ENCODE measurements around the gene NOC4L. TPM values are rescaled to one million over a fixed set of nuclear protein-coding genes. Genes with fewer than 3 reads are reported as not detected.
A peak's percentile ranks its signal among the peaks of the same experiment; 100 is the strongest.
"Not testable (repeated sequence)": the region's sequence is repeated elsewhere in the genome, so short reads cannot be mapped to it uniquely, and the experiment has no call there.

NOC4L gene
- total RNA-seq, 1 donor from 2014 or later: 10.0 TPM

GRCh38 chr12:132147423-132148367, 3.4 kb downstream of the NOC4L start:
- Histone ChIP-seq H3K36me3 (ENCODE audit: control insufficient read depth, insufficient read depth, low read length) (peaks cover 10% of the 10 kb centered on the region), H3K4me3 (ENCODE audit: low read depth, low read length) (no peak overlapping the region), H3K27me3 (ENCODE audit: control insufficient read depth, insufficient read depth, low read length) (no peaks in the 10 kb centered on the region)
- DNase-seq (ENCODE audit: low read depth) (no peak), FAIRE-seq (peak; percentile 7)
- no peak for TF ChIP-seq CTCF (IDR thresholded peaks at IDR 0.05; ENCODE audit: insufficient read depth, low read length, severe bottlenecking)

GRCh38 chr12:132148368-132149045, 4.2 kb downstream of the NOC4L start:
- no peaks in the 10 kb centered on the region for H3K27me3 ChIP-seq (ENCODE audit: control insufficient read depth, insufficient read depth, low read length)
- peaks cover 10% of the 10 kb centered on the region for H3K36me3 ChIP-seq (ENCODE audit: control insufficient read depth, insufficient read depth, low read length)
- DNase-seq (ENCODE audit: low read depth): no peak
- H3K4me3 ChIP-seq (ENCODE audit: low read depth, low read length): no peak overlapping the region
- no peak for TF ChIP-seq CTCF (IDR thresholded peaks at IDR 0.05; ENCODE audit: insufficient read depth, low read length, severe bottlenecking)
- no peak for FAIRE-seq

DNA sequence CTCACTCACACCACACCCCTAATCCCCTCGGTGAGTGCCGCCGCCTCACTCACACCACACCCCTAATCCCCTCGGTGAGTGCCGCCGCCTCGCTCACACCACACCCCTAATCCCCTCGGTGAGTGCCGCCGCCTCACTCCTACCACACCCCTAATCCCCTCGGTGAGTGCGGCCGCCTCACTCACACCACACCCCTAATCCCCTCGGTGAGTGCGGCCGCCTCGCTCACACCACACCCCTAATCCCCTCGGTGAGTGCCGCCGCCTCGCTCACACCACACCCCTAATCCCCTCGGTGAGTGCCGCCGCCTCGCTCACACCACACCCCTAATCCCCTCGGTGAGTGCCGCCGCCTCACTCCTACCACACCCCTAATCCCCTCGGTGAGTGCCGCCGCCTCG, 5.3 kb downstream of the NOC4L start:
- not testable (repeated sequence) for H3K27me3 ChIP-seq (ENCODE audit: control insufficient read depth, insufficient read depth, low read length); FAIRE-seq; H3K4me3 ChIP-seq (ENCODE audit: low read depth, low read length); DNase-seq (ENCODE audit: low read depth)
- peaks cover 10% of the 10 kb centered on the region for H3K36me3 ChIP-seq (ENCODE audit: control insufficient read depth, insufficient read depth, low read length)

GRCh38 chr12:132150780-132151144, 6.5 kb downstream of the NOC4L start:
- DNase-seq (ENCODE audit: low read depth) (no peak), FAIRE-seq (no peak)
- Histone ChIP-seq H3K27me3 (ENCODE audit: control insufficient read depth, insufficient read depth, low read length) (no peaks in the 10 kb centered on the region), H3K36me3 (ENCODE audit: control insufficient read depth, insufficient read depth, low read length) (peaks cover 10% of the 10 kb centered on the region), H3K4me3 (ENCODE audit: low read depth, low read length) (no peak overlapping the region)
- no peak for TF ChIP-seq CTCF (IDR thresholded peaks at IDR 0.05; ENCODE audit: insufficient read depth, low read length, severe bottlenecking)

- H3K27me3 ChIP-seq (ENCODE audit: control insufficient read depth, insufficient read depth, low read length): no peaks in the 10 kb centered on the region
- peaks cover 10% of the 10 kb centered on the region for H3K36me3 ChIP-seq (ENCODE audit: control insufficient read depth, insufficient read depth, low read length)
- no peak for FAIRE-seq
- H3K4me3 ChIP-seq (ENCODE audit: low read depth, low read length): no peak overlapping the region
- no peak for TF ChIP-seq CTCF (IDR thresholded peaks at IDR 0.05; ENCODE audit: insufficient read depth, low read length, severe bottlenecking)
- no peak for DNase-seq (ENCODE audit: low read depth)
Observed at GRCh38 chr12:132151145-132151765, 7.0 kb downstream of the NOC4L start.
